ENCODE measurements around the gene FAM83D.
"Not testable (repeated sequence)": the region's sequence is repeated elsewhere in the genome, so short reads cannot be mapped to it uniquely, and the experiment has no call there.

The FAM83D gene

GRCh38 chr20:38970302-38970701, 44.1 kb downstream of the FAM83D start:
- no peak for FAIRE-seq

- no peak for FAIRE-seq
These were observed 46.9 kb downstream of the FAM83D start for GRCh38 chr20:38973107-38973506.

GRCh38 chr20:38973645-38974044, 47.4 kb downstream of the FAM83D start:
- no peak for FAIRE-seq

- FAIRE-seq: no peak
These were observed 49.4 kb downstream of the FAM83D start for GRCh38 chr20:38975539-38976120.

- no peak for FAIRE-seq
These were observed 53.2 kb downstream of the FAM83D start for GRCh38 chr20:38979434-38979833.

GRCh38 chr20:38979842-38980241, 53.6 kb downstream of the FAM83D start:
- no peak for FAIRE-seq

GRCh38 chr20:38982291-38982690, 56.1 kb downstream of the FAM83D start:
- FAIRE-seq: no peak

- no peak for FAIRE-seq
These were observed 58.8 kb downstream of the FAM83D start for GRCh38 chr20:38985060-38985459.

GRCh38 chr20:38985603-38986170, 59.5 kb downstream of the FAM83D start:
- FAIRE-seq: no peak

- FAIRE-seq: no peak
These were observed 60.4 kb downstream of the FAM83D start for GRCh38 chr20:38986663-38987062.

- FAIRE-seq: no peak
These were observed 61.6 kb downstream of the FAM83D start for GRCh38 chr20:38987777-38988176.

GRCh38 chr20:38990728-38991127, 64.5 kb downstream of the FAM83D start:
- no peak for FAIRE-seq

- no peak for FAIRE-seq
These were observed 65.8 kb downstream of the FAM83D start for GRCh38 chr20:38991814-38992704.

- no peak for FAIRE-seq
These were observed 69.4 kb downstream of the FAM83D start for GRCh38 chr20:38995536-38996044.

GRCh38 chr20:38996866-38997265, 70.6 kb downstream of the FAM83D start:
- not testable (repeated sequence) for FAIRE-seq

GRCh38 chr20:38997622-38998021, 71.4 kb downstream of the FAM83D start:
- FAIRE-seq: no peak

GRCh38 chr20:38999217-38999616, 73.0 kb downstream of the FAM83D start:
- no peak for FAIRE-seq

GRCh38 chr20:38999965-39000910, 74.0 kb downstream of the FAM83D start:
- no peak for FAIRE-seq
